H4 (cell line): ENCODE results near the gene TCN1. TPM values are rescaled to one million over a fixed set of nuclear protein-coding genes. Genes with fewer than 3 reads are reported as not detected.
"Not testable (repeated sequence)": the region's sequence is repeated elsewhere in the genome, so short reads cannot be mapped to it uniquely, and the experiment has no call there.

ENCODE experiments used
- DNase-seq: peaks from one replicate; pipeline ENCODE4 v3.0.0-alpha.2; 2015; ENCODE audit warnings: low spot score
- total RNA-seq: library from RNA; depleted of rRNA; stranded (reverse); fragments of >200 nt; shearing (Covaris generic); gene quantifications from 2 replicates; pipeline ENCODE4 v1.2.3, GENCODE V29; 2014

The TCN1 gene
- total RNA-seq, 1 experiment from 2014 or later = not detected

GRCh38 chr11:59857439-59858434, 8.6 kb downstream of the TCN1 start:
- DNase-seq = no peak

- DNase-seq = no peak
Observed at GRCh38 chr11:59854871-59855270, 11.4 kb downstream of the TCN1 start.

- DNase-seq = not testable (repeated sequence)
Observed at GRCh38 chr11:59851416-59851815, 14.9 kb downstream of the TCN1 start.

- DNase-seq = not testable (repeated sequence)
Observed at GRCh38 chr11:59849551-59849950, 16.7 kb downstream of the TCN1 start.

- no peak for DNase-seq
Observed at GRCh38 chr11:59849129-59849528, 17.2 kb downstream of the TCN1 start.

- DNase-seq = not testable (repeated sequence)
Observed at GRCh38 chr11:59848439-59848838, 17.8 kb downstream of the TCN1 start.

- DNase-seq = no peak
Observed at GRCh38 chr11:59847626-59848025, 18.7 kb downstream of the TCN1 start.

GRCh38 chr11:59846556-59846955, 19.7 kb downstream of the TCN1 start:
- DNase-seq = no peak

GRCh38 chr11:59845399-59845798, 20.9 kb downstream of the TCN1 start, which contains the start of gene CBLIF:
Gene CBLIF (minus strand): TSS chr11:59845499. CDS start chr11:59845453, 46 bp downstream.
- DNase-seq = no peak

GRCh38 chr11:59842316-59842715, 24.0 kb downstream of the TCN1 start:
- DNase-seq = no peak

GRCh38 chr11:59841514-59841913, 24.8 kb downstream of the TCN1 start:
- no peak for DNase-seq

- no peak for DNase-seq
Observed at GRCh38 chr11:59839615-59840014, 26.7 kb downstream of the TCN1 start.

- no peak for DNase-seq
Observed at GRCh38 chr11:59833602-59834001, 32.7 kb downstream of the TCN1 start.

GRCh38 chr11:59829358-59829757, 36.9 kb downstream of the TCN1 start:
- DNase-seq = no peak

GRCh38 chr11:59822989-59823566, 43.2 kb downstream of the TCN1 start:
- DNase-seq = peak; percentile 74

- no peak for DNase-seq
Observed at GRCh38 chr11:59818572-59818971, 47.7 kb downstream of the TCN1 start.

- not testable (repeated sequence) for DNase-seq
Observed at GRCh38 chr11:59816434-59816833, 49.9 kb downstream of the TCN1 start.

- no peak for DNase-seq
Observed at GRCh38 chr11:59815754-59816153, 50.5 kb downstream of the TCN1 start.

GRCh38 chr11:59814021-59814420, 52.3 kb downstream of the TCN1 start:
- no peak for DNase-seq

GRCh38 chr11:59813364-59813763, 52.9 kb downstream of the TCN1 start:
- no peak for DNase-seq

GRCh38 chr11:59812220-59812619, 54.1 kb downstream of the TCN1 start:
- no peak for DNase-seq

- DNase-seq = no peak
Observed at GRCh38 chr11:59810911-59811259, 55.4 kb downstream of the TCN1 start.
